Bronchus fibroblast of lung (primary cell): Measurements from ENCODE around the gene DHX58. TPM values are rescaled to one million over a fixed set of nuclear protein-coding genes. Genes with fewer than 3 reads are reported as not detected.

Experiments
- total RNA-seq: library from RNA; depleted of rRNA; stranded (reverse); fragments of >200 nt; gene quantifications from 2 replicates; pipeline ENCODE4 v1.2.3, GENCODE V29; 2015

Gene DHX58
- total RNA-seq = 4.3 and 5.2 TPM in 2 replicates

GRCh38 chr17:42112552-42113176, at the start of gene DHX58:
DHX58 (minus strand) TSS chr17:42112714; CDS start chr17:42111892, 822 bp downstream.

GRCh38 chr17:42122371-42123303, 10.1 kb upstream of the DHX58 start, which contains the start of gene HSPB9:
HSPB9 (plus strand) TSS chr17:42122804; CDS start chr17:42122851, 47 bp downstream.

DNA sequence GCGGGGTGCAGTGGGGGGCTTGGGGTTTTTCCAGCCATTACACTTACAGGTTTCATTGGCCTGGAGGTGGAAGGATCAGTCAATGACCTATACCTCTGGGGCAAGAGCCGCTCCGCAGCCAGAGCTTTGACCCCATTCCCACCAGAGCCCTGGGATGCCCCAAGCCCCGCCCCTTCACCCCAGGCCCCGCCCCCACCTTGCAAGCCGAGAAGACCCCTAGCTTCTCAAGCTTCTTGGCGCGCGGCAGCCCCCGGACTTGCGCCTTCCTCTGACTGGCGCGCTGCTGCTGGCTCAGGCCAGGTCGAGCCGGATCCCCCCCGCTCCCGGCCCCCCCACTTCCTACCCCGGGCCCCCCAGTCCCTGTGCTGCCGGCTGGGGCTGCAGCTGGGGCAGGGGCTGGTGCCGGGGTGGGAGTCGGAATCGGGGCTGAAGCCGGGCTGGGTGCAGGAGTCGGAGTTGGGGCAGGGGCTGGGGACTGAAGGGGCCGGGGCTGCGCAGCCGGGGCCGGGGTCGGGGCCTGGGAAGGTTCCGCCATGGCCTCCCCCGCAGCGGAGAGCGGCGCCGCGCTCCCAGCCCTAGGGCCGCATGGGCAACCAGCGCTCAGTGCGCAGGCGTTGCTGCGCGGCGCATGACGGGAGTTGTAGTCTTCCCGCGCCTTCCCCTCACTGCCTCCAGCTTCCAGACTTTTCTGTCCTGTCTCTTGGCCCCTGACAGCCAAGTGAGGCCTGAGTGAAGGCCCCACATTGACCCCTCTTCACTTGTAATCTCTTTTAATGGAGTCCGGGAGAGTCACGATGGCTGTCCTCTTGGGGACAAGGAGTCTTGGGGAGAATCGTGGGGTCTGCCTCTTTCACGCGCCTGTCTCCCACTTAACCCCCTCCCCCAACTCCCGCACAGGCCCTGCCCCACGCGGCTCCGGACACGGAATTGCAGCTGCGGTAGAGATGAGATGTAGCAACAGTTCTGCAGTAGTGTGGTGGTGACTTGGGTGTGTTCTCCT, 8.6 kb upstream of the DHX58 start, which contains the start of gene KAT2A:
TSS of gene KAT2A (minus strand) at position 598 of the 1,000 bp plus-strand sequence. CDS start at position 535, 63 bp downstream.

DNA sequence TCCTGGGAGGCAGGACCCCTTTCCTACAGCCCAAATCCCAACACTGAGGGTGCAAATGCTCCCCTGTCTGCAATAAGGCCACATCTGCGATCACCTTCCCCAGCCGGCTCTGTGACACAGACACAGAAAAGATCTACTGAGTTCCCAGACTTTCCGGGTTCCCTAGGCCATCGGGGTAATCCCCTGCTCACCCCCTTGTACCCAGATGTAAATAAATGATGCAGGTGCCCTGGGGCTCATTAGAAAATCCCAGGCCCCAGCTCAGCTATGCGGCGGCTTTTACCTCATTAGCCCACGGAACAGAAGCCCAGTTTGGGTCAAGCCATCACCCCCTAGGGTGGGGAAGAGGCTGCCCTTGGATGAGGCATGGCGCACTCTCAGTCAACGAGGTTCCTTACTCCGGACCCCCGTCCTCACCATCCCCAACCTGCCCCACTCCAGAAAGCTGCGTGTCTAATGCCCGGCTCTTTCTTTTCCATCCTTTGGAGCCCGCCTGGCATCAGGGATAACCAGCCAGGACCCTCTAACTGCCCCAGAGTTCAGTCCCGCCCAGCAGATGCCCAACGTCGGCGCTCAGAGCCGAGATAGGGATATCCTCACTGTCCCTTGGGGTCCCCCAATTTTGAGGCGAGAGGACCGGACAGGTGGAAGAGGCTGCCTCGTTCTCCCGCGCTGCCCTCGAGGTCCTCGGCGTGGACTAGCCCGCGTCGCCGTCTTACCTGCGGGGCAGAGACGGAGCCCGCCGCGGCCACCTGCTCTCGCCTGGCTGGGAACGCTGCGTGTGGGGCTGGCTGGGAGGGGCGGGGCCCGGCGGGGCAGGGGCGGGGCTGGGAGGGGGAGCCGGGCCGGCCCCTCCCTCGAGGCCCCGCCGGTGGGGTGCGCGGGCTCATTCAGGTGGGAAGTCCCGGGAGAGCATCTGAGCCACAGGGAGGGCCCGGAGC, 14.6 kb downstream of the DHX58 start, which contains the start of gene ZNF385C:
TSS of gene ZNF385C (minus strand) at position 783 of the 941 bp plus-strand sequence. CDS start 35,417 bp downstream, outside the sequence.

Other genes with a start within 250 kb of the DHX58 start
- gene KLHL11, start 247.3 kb downstream of the DHX58 start, total RNA-seq = 10.6 and 11.6 TPM in 2 replicates
- gene ACLY, start 193.8 kb downstream of the DHX58 start, total RNA-seq = 445 and 520 TPM in 2 replicates
- 0.45 and 2.0 TPM in 2 replicates for gene ODAD4, start 182.1 kb downstream of the DHX58 start, total RNA-seq
- 54.5 and 60.2 TPM in 2 replicates for gene CNP, start 145.9 kb downstream of the DHX58 start, total RNA-seq
- 49.8 and 51.8 TPM in 2 replicates for gene DNAJC7, start 95.3 kb downstream of the DHX58 start, total RNA-seq
- 40.2 and 41.3 TPM in 2 replicates for gene NKIRAS2, start 92.6 kb downstream of the DHX58 start, total RNA-seq
- gene C17orf113, start 62.1 kb downstream of the DHX58 start, total RNA-seq = 0.17 and 0.30 TPM in 2 replicates
- gene ZNF385C, start 14.2 kb downstream of the DHX58 start, total RNA-seq = not detected in 2 replicates
- 9.8 and 14.6 TPM in 2 replicates for gene KAT2A, start 8.7 kb upstream of the DHX58 start, total RNA-seq
- not detected in 2 replicates for gene HSPB9, start 10.1 kb upstream of the DHX58 start, total RNA-seq
- gene RAB5C, start 42.3 kb upstream of the DHX58 start, total RNA-seq = 122 and 133 TPM in 2 replicates
- gene KCNH4, start 68.4 kb upstream of the DHX58 start, total RNA-seq = under 0.01 TPM in 1 of 2 replicates, not detected in the other
- gene HCRT, start 72.7 kb upstream of the DHX58 start, total RNA-seq = not detected in 2 replicates
- gene GHDC, start 81.8 kb upstream of the DHX58 start, total RNA-seq = 8.2 and 10.1 TPM in 2 replicates
- gene STAT5B, start 163.7 kb upstream of the DHX58 start, total RNA-seq = 12.5 and 14.1 TPM in 2 replicates
- gene STAT5A, start 175.8 kb upstream of the DHX58 start, total RNA-seq = 6.4 and 11.8 TPM in 2 replicates